HCT116 (cell line): ENCODE results near the gene DYNLT2. TPM values are rescaled to one million over a fixed set of nuclear protein-coding genes. Genes with fewer than 3 reads are reported as not detected.

Source experiments
- ATAC-seq: fragments of 200-7000 bp; cut with Tn5 transposase; 2 replicates; pipeline ENCODE4 v1.9.1; 2020; ENCODE audit warnings: mild to moderate bottlenecking, moderate library complexity
- BruUV-seq: library from RNA; stranded (reverse); fragments of 400-500 nt; replicated peaks from 2 replicates; lab custom pipeline; 2021; lab: Mats Ljungman, UMichigan
- CTCF ChIA-PET: fragments of 300-600 bp; sonication (Branson Sonifier 250); formaldehyde crosslinking; loops from one replicate; lab custom pipeline; 2021; ENCODE audit warnings: antibody characterized with exemption; lab: Charles Lee
- POLR2A ChIA-PET: fragments of 300-600, 350-600 bp; sonication (Branson Sonifier 250); formaldehyde crosslinking; loops from one replicate; lab custom pipeline; 2021; ENCODE audit warnings: antibody characterized with exemption; lab: Charles Lee
- RAD21 ChIA-PET, 2 experiments: fragments of 300-600 bp; sonication (Branson Sonifier 250); formaldehyde crosslinking; loops; one replicate each; lab custom pipeline; 2023; ENCODE audit warnings: low total read pairs in 2 of 2; ENCODE audit not compliant: uncharacterized antibody in 2 of 2, unreplicated experiment in 2 of 2, low non-redundant PET in 1 of 2; lab: Charles Lee
- DNase-seq: peaks from one replicate; pipeline ENCODE4 v3.0.0-alpha.2; 2010; ENCODE audit warnings: low read depth, low spot score
- H2AFZ ChIP-seq: fragments of 200-600 bp; shearing (Covaris generic), sonication (generic); 2 replicates; pipeline ENCODE4 v1.6.1; 2017; ENCODE audit warnings: low read depth, mixed run types, mixed read lengths, antibody characterized with exemption, low read length; ENCODE audit not compliant: poor library complexity, severe bottlenecking
- H3K27ac ChIP-seq: 2 replicates; pipeline ENCODE4 v1.5.1; 2012; ENCODE audit warnings: low read depth, low read length
- H3K27me3 ChIP-seq: fragments of 200-600 bp; sonication (generic); 2 replicates; pipeline ENCODE4 v1.6.1; 2016; ENCODE audit warnings: mixed run types, low read length, mixed read lengths; ENCODE audit not compliant: insufficient read depth
- H3K36me3 ChIP-seq, 2 experiments: fragments of 200-500 bp in 1 of 2; fragments of 200-600 bp in 1 of 2; sonication (Bioruptor generic) in 1 of 2; sonication (generic) in 1 of 2; 2 replicates each; pipeline versions ENCODE4 v1.5.1 to v1.6.1; 2014 to 2016; ENCODE audit warnings: low read length in 2 of 2, inconsistent platforms in 1 of 2, mixed read lengths in 1 of 2, mixed run types in 1 of 2; ENCODE audit not compliant: insufficient read depth in 2 of 2, control insufficient read depth in 1 of 2
- H3K4me1 ChIP-seq, 2 experiments: fragments of 200-600 bp in 1 of 2; sonication (generic) in 1 of 2; 2 replicates each; pipeline versions ENCODE4 v1.5.1 to v1.6.1; 2012 to 2017; ENCODE audit warnings: low read length in 2 of 2, inconsistent platforms in 1 of 2, mild to moderate bottlenecking in 1 of 2, mixed read lengths in 1 of 2, mixed run types in 1 of 2, moderate library complexity in 1 of 2; ENCODE audit not compliant: insufficient read depth in 2 of 2, control insufficient read depth in 1 of 2
- H3K4me2 ChIP-seq: fragments of 200-600 bp; sonication (generic); 2 replicates; pipeline ENCODE4 v1.6.1; 2017; ENCODE audit warnings: mixed run types, low read length, mixed read lengths
- H3K4me3 ChIP-seq, 2 experiments: fragments of 200-600 bp in 1 of 2; sonication (generic) in 1 of 2; replicated peaks in 1 of 2; 2 replicates each; pipeline ENCODE4 v1.5.1; 2011 to 2016; ENCODE audit warnings: low read length in 2 of 2, control low read depth in 1 of 2, low read depth in 1 of 2, mild to moderate bottlenecking in 1 of 2, mixed read lengths in 1 of 2, mixed run types in 1 of 2
- H3K79me2 ChIP-seq: fragments of 200-600 bp; sonication (generic); 2 replicates; pipeline ENCODE4 v1.6.1; 2017; ENCODE audit warnings: mild to moderate bottlenecking, mixed run types, low read length, moderate library complexity, mixed read lengths; ENCODE audit not compliant: insufficient read depth
- H3K9ac ChIP-seq: fragments of 200-600 bp; sonication (generic); 2 replicates; pipeline ENCODE4 v1.6.1; 2016; ENCODE audit warnings: low read length, mixed read lengths
- H3K9me2 ChIP-seq: fragments of 200-600 bp; sonication (generic), shearing (Covaris generic); 2 replicates; pipeline ENCODE4 v1.6.1; 2017; ENCODE audit warnings: mixed run types, mild to moderate bottlenecking, moderate library complexity; ENCODE audit not compliant: insufficient read depth
- H3K9me3 ChIP-seq, 2 experiments: fragments of 200-500 bp in 1 of 2; fragments of 200-600 bp in 1 of 2; sonication (Bioruptor generic) in 1 of 2; sonication (generic) in 1 of 2; 2 replicates each; pipeline ENCODE4 v1.6.1; 2014 to 2017; ENCODE audit warnings: low read length in 2 of 2, mixed read lengths in 2 of 2, inconsistent platforms in 1 of 2, low read depth in 1 of 2, mild to moderate bottlenecking in 1 of 2, mixed run types in 1 of 2, moderate library complexity in 1 of 2; ENCODE audit not compliant: control insufficient read depth in 1 of 2, insufficient read depth in 1 of 2
- H4K20me1 ChIP-seq: fragments of 200-600 bp; sonication (generic), shearing (Covaris generic); 2 replicates; pipeline ENCODE4 v1.6.1; 2017; ENCODE audit warnings: mixed run types, mild to moderate bottlenecking, moderate library complexity; ENCODE audit not compliant: insufficient read depth
- ATF3 ChIP-seq: IDR thresholded peaks from 2 replicates; pipeline ENCODE4 v1.6.1; 2012
- CEBPB ChIP-seq: IDR thresholded peaks from 2 replicates; pipeline ENCODE4 v1.6.1; 2012; ENCODE audit warnings: low read depth
- EGR1 ChIP-seq: IDR thresholded peaks from 2 replicates; pipeline ENCODE4 v1.6.1; 2012; ENCODE audit warnings: low read depth
- ELF1 ChIP-seq: IDR thresholded peaks from 2 replicates; pipeline ENCODE4 v1.6.1; 2012; ENCODE audit warnings: low read depth, borderline replicate concordance
- EZH2 ChIP-seq: fragments of 200-600 bp; sonication (generic); IDR thresholded peaks from 2 replicates; pipeline ENCODE4 v1.6.1; 2017; ENCODE audit warnings: antibody characterized with exemption, mixed run types
- FOSL1 ChIP-seq: IDR thresholded peaks from 2 replicates; pipeline ENCODE4 v1.6.1; 2012; ENCODE audit warnings: low read depth
- JUND ChIP-seq: IDR thresholded peaks from 2 replicates; pipeline ENCODE4 v1.6.1; 2012
- MAX ChIP-seq: IDR thresholded peaks from 2 replicates; pipeline ENCODE4 v1.6.1; 2012
- POLR2A ChIP-seq: IDR thresholded peaks from 2 replicates; pipeline ENCODE4 v1.7.0; 2011; ENCODE audit warnings: borderline replicate concordance; ENCODE audit not compliant: insufficient read depth, insufficient read length; ENCODE audit errors: extremely low read depth
- POLR2AphosphoS5 ChIP-seq: IDR thresholded peaks from 2 replicates; pipeline ENCODE4 v1.6.1; 2011; ENCODE audit warnings: mild to moderate bottlenecking, low read depth, low read length, moderate library complexity
- RAD21 ChIP-seq: IDR thresholded peaks from 2 replicates; pipeline ENCODE4 v1.6.1; 2012; ENCODE audit warnings: low read depth, mild to moderate bottlenecking
- REST ChIP-seq: IDR thresholded peaks from 2 replicates; pipeline ENCODE4 v1.6.1; 2012; ENCODE audit warnings: low read depth
- SIN3A ChIP-seq: IDR thresholded peaks from 2 replicates; pipeline ENCODE4 v1.6.1; 2012; ENCODE audit warnings: low read depth
- SP1 ChIP-seq: IDR thresholded peaks from 2 replicates; pipeline ENCODE4 v1.6.1; 2012; ENCODE audit warnings: low read depth
- SRF ChIP-seq: IDR thresholded peaks from 2 replicates; pipeline ENCODE4 v1.6.1; 2012; ENCODE audit warnings: low read depth
- YY1 ChIP-seq: IDR thresholded peaks from 2 replicates; pipeline ENCODE4 v1.6.1; 2011; ENCODE audit warnings: low read length, low read depth, moderate library complexity, mild to moderate bottlenecking; ENCODE audit not compliant: insufficient replicate concordance; ENCODE audit errors: extremely low read depth
- ZFX ChIP-seq: fragments of 450-650 bp; IDR thresholded peaks from 2 replicates; pipeline ENCODE4 v1.6.1; 2017
- ZNF274 ChIP-seq: fragments of 200-500 bp; sonication (Bioruptor generic); IDR thresholded peaks from 2 replicates; pipeline ENCODE4 v1.6.1; 2014; ENCODE audit warnings: mild to moderate bottlenecking, low read depth, low read length, inconsistent platforms
- intact Hi-C: fragments of 100-400 bp; cut with micrococcal nuclease; formaldehyde crosslinking; loops from 2 replicates; pipeline ENCODE4 v1.10.0; 2022
- total RNA-seq: library from RNA; stranded (reverse); gene quantifications from one replicate; pipeline ENCODE4 v1.2.1, GENCODE V29; 2021; ENCODE audit not compliant: unreplicated experiment

DYNLT2 gene
- total RNA-seq, 1 experiment from 2014 or later, result 1.5 TPM

GRCh38 chr6:169752074-169752623 lies 777 bp upstream of the DYNLT2 start:
- CTCF ChIA-PET, result no interaction called here
- H3K4me1 ChIP-seq, result peaks cover 7 to 19% of the 10 kb centered on the region in 2 experiments; a peak in 3 of 4 replicates
- 0 out of 4 replicates have a peak, but pooled peaks cover 2 to 5% of the 10 kb centered on the region in 2 experiments for H3K36me3 ChIP-seq
- POLR2A ChIA-PET, result interaction anchor here (0.7 kb wide), 1 partner anchor 27 kb away, joined by 3 read pairs; no protein-coding TSS in a partner anchor
- peak overlapping the region; percentile 88 for H3K27ac ChIP-seq
- TF ChIP-seq SP1 (no peak), FOSL1 (no peak), ATF3 (no peak), SIN3A (no peak), CEBPB (no peak), POLR2AphosphoS5 (no peak)
- no TSS peak for BruUV-seq
- ATAC-seq (no peak), DNase-seq (no peak)
- peak overlapping the region; percentile 69 to 84 for H3K4me3 ChIP-seq
- H3K9ac ChIP-seq, result peak overlapping the region; percentile 90
- H3K4me2 ChIP-seq, result peak overlapping the region; percentile 88
- no peaks in the 10 kb centered on the region for H3K27me3 ChIP-seq
- H2AFZ ChIP-seq, result no peak overlapping the region
- peaks cover 28% of the 10 kb centered on the region for H3K79me2 ChIP-seq
- RAD21 ChIA-PET, result no interaction called here
- H3K9me3 ChIP-seq, result no peaks in the 10 kb centered on the region
- no peaks in the 10 kb centered on the region for H4K20me1 ChIP-seq
- intact Hi-C loops, result no loop called here
- H3K9me2 ChIP-seq, result no peaks in the 10 kb centered on the region

- Histone ChIP-seq H3K4me1 (peaks cover 0 to 8% of the 10 kb centered on the region in 2 experiments; a peak in 3 of 4 replicates), H3K9me3 (peaks cover 0 to 5% of the 10 kb centered on the region in 2 experiments; a peak in 1 of 4 replicates), H3K9me2 (no peaks in the 10 kb centered on the region), H2AFZ (no peak overlapping the region), H3K9ac (no peak overlapping the region), H3K36me3 (0 out of 4 replicates have a peak, but pooled peaks cover 0 to 5% of the 10 kb centered on the region in 2 experiments), H3K4me3 (no peak overlapping the region), H3K4me2 (no peak overlapping the region), H3K27me3 (no peaks in the 10 kb centered on the region), H3K79me2 (peaks cover 21% of the 10 kb centered on the region), H3K27ac (no peak overlapping the region), H4K20me1 (no peaks in the 10 kb centered on the region)
- RAD21 ChIA-PET, result no interaction called here
- ATAC-seq (no peak), DNase-seq (no peak)
- intact Hi-C loops, result no loop called here
- no TSS peak for BruUV-seq
- CTCF ChIA-PET, result no interaction called here
- POLR2A ChIA-PET, result no interaction called here
- TF ChIP-seq JUND (no peak), CEBPB (no peak), ZNF274 (no peak), YY1 (no peak), EZH2 (no peak), ATF3 (no peak), SIN3A (no peak), ELF1 (no peak), POLR2A (no peak), EGR1 (no peak), REST (no peak), MAX (no peak), FOSL1 (no peak), POLR2AphosphoS5 (no peak), ZFX (no peak), SP1 (no peak), RAD21 (no peak), SRF (no peak)
Measured at GRCh38 chr6:169746556-169746955, 4.8 kb downstream of the DYNLT2 start.
